ENCODE data around the gene SOS2. TPM values are rescaled to one million over a fixed set of nuclear protein-coding genes. Genes with fewer than 3 reads are reported as not detected.

Gene SOS2
- total and polyA plus RNA-seq, 4 donors: 3.1 to 20.1 (median 9.1) TPM

GRCh38 chr14:50272498-50272897, 41.1 kb upstream of the SOS2 start (continued):
- TF ChIP-seq REST (IDR thresholded peaks at IDR 0.05): no peak

GRCh38 chr14:50270932-50271331, 39.6 kb upstream of the SOS2 start:
- no peak for DNase-seq (ENCODE audit: low spot score)
- no peaks in the 10 kb centered on the region for H3K9me3 ChIP-seq (ENCODE audit: control insufficient read depth in 4 of 4, low read length in 3 of 4)
- no peak overlapping the region for H3K27ac ChIP-seq (ENCODE audit: low read depth in 1 of 2, low read length in 2 of 2)
- H3K4me1 ChIP-seq (ENCODE audit: control insufficient read depth in 4 of 4, insufficient read depth in 4 of 4, low read length in 3 of 4): no peaks in the 10 kb centered on the region
- 93% methylated on average over 6 of the region's 6 CpGs for WGBS
- no peaks in the 10 kb centered on the region for H3K27me3 ChIP-seq (ENCODE audit: control insufficient read depth in 4 of 4, insufficient read depth in 4 of 4, low read length in 3 of 4)
- H3K9ac ChIP-seq (ENCODE audit: low read depth in 1 of 2, low read length in 2 of 2): no peak overlapping the region
- H3K36me3 ChIP-seq (ENCODE audit: control insufficient read depth in 4 of 4, insufficient read depth in 3 of 4, low read depth in 1 of 4, low read length in 3 of 4): peaks cover 0 to 5% (median 0%) of the 10 kb centered on the region in 4 donors
- no peak overlapping the region for H3K4me3 ChIP-seq (ENCODE audit: low read depth in 1 of 3, low read length in 3 of 3)
- no peak for TF ChIP-seq TAF1 (conservative IDR thresholded peaks at IDR 0.05)
- no peak for TF ChIP-seq JUND (IDR thresholded peaks at IDR 0.05)
- no peak for TF ChIP-seq REST (IDR thresholded peaks at IDR 0.05)
- TF ChIP-seq HNF4G (IDR thresholded peaks at IDR 0.05): no peak
- no peak for TF ChIP-seq MAX (IDR thresholded peaks at IDR 0.05)
- no peak for TF ChIP-seq GABPA (IDR thresholded peaks at IDR 0.05 in 1 of 2, conservative IDR thresholded peaks at IDR 0.05 in 1 of 2)
- no peak for TF ChIP-seq EGR1 (IDR thresholded peaks at IDR 0.05; ENCODE audit: low read depth in 2 of 2)
- no peak for TF ChIP-seq RAD21 (IDR thresholded peaks at IDR 0.05)
- TF ChIP-seq ZBTB33 (IDR thresholded peaks at IDR 0.05): no peak
- no peak for TF ChIP-seq CTCF (IDR thresholded peaks at IDR 0.05; ENCODE audit: low read depth, low read length, missing input control)
- TF ChIP-seq YY1 (IDR thresholded peaks at IDR 0.05): no peak
- no peak for TF ChIP-seq NR2F2 (IDR thresholded peaks at IDR 0.05)
- TF ChIP-seq FOXA1 (IDR thresholded peaks at IDR 0.05): no peak
- no peak for TF ChIP-seq ATF3 (IDR thresholded peaks at IDR 0.05)
- TF ChIP-seq FOXA2 (IDR thresholded peaks at IDR 0.05): no peak
- TF ChIP-seq SP1 (IDR thresholded peaks at IDR 0.05): no peak
- TF ChIP-seq RXRA (IDR thresholded peaks at IDR 0.05): no peak
